Colonic mucosa (tissue), 4 donors: ENCODE results near the gene CUL4A. TPM values are rescaled to one million over a fixed set of nuclear protein-coding genes. Genes with fewer than 3 reads are reported as not detected.

Source experiments
- DNase-seq: peaks from one replicate; pipeline ENCODE4 v3.0.0-alpha.2; 2020
- H3K27ac ChIP-seq: fragments of 200-600 bp; one replicate; pipeline ENCODE4 v1.8.0; 2021
- H3K27me3 ChIP-seq: fragments of 200-600 bp; one replicate; pipeline ENCODE4 v1.8.0; 2021
- H3K36me3 ChIP-seq: fragments of 200-600 bp; one replicate; pipeline ENCODE4 v1.8.0; 2021
- H3K4me1 ChIP-seq: fragments of 200-600 bp; one replicate; pipeline ENCODE4 v1.8.0; 2021; ENCODE audit warnings: mild to moderate bottlenecking
- H3K4me3 ChIP-seq: fragments of 200-600 bp; one replicate; pipeline ENCODE4 v1.8.0; 2021
- H3K9ac ChIP-seq, 2 donors: one replicate each; pipeline ENCODE4 v1.7.0; 2013; ENCODE audit warnings: control low read depth in 2 of 2, low read depth in 2 of 2, low read length in 2 of 2
- H3K9me3 ChIP-seq: fragments of 200-600 bp; one replicate; pipeline ENCODE4 v1.8.0; 2021
- CTCF ChIP-seq: fragments of 200-600 bp; IDR thresholded peaks from one replicate; pipeline ENCODE4 v1.8.0; 2022; ENCODE audit warnings: antibody characterized with exemption, mild to moderate bottlenecking
- intact Hi-C: fragments of 100-400 bp; cut with DNase I; formaldehyde crosslinking; loops from one replicate; pipeline ENCODE4 v1.14.1; 2022
- total RNA-seq, 2 donors: library from RNA; stranded (reverse); fragmentation: NEBNext Ultra II Directional in 1 of 2; extraction: Animal tissue kit (Norgen Biotek cat#: 25700) in 1 of 2; gene quantifications; one replicate each; pipeline ENCODE4 v1.2.1, GENCODE V29; 2021
- donor health status: healthy.
- donor health status: DM: no; HTN: no; CAD: no.
- donor health status: DM: no; HTN: no; CAD: no.

Gene CUL4A
- total RNA-seq, 2 donors from 2014 or later: 54.6 to 62.6 TPM

- no peak for DNase-seq
- Histone ChIP-seq H3K9me3 (no peaks in the 10 kb centered on the region), H3K27ac (no peak overlapping the region), H3K4me1 (no peaks in the 10 kb centered on the region), H3K27me3 (no peaks in the 10 kb centered on the region), H3K4me3 (no peak overlapping the region), H3K9ac (no peak overlapping the region), H3K36me3 (peaks cover 7% of the 10 kb centered on the region)
- intact Hi-C loops: no loop called here
- TF ChIP-seq CTCF: no peak
Observed at GRCh38 chr13:113187883-113188665, 21.3 kb upstream of the CUL4A start.

GRCh38 chr13:113190181-113190580, 19.2 kb upstream of the CUL4A start:
- Histone ChIP-seq H3K9me3 (no peaks in the 10 kb centered on the region), H3K36me3 (peaks cover 6% of the 10 kb centered on the region), H3K27ac (no peak overlapping the region), H3K27me3 (no peaks in the 10 kb centered on the region), H3K9ac (no peak overlapping the region), H3K4me1 (no peaks in the 10 kb centered on the region), H3K4me3 (no peak overlapping the region)
- intact Hi-C loops: no loop called here
- no peak for DNase-seq
- no peak for TF ChIP-seq CTCF

GRCh38 chr13:113192279-113192678, 17.1 kb upstream of the CUL4A start:
- H3K27me3 ChIP-seq: no peaks in the 10 kb centered on the region
- no peak overlapping the region for H3K27ac ChIP-seq
- no peaks in the 10 kb centered on the region for H3K9me3 ChIP-seq
- intact Hi-C loops: no loop called here
- no peaks in the 10 kb centered on the region for H3K4me1 ChIP-seq
- peaks cover 7% of the 10 kb centered on the region for H3K36me3 ChIP-seq
- no peak for DNase-seq
- TF ChIP-seq CTCF: no peak
- H3K4me3 ChIP-seq: no peak overlapping the region
- H3K9ac ChIP-seq: no peak overlapping the region

GRCh38 chr13:113192902-113193301, 16.5 kb upstream of the CUL4A start:
- Histone ChIP-seq H3K9ac (no peak overlapping the region), H3K27ac (no peak overlapping the region), H3K9me3 (no peaks in the 10 kb centered on the region), H3K4me1 (no peaks in the 10 kb centered on the region), H3K4me3 (no peak overlapping the region), H3K27me3 (no peaks in the 10 kb centered on the region), H3K36me3 (peaks cover 13% of the 10 kb centered on the region)
- intact Hi-C loops: no loop called here
- no peak for TF ChIP-seq CTCF
- no peak for DNase-seq

GRCh38 chr13:113195360-113195759, 14.1 kb upstream of the CUL4A start:
- H3K27me3 ChIP-seq: no peaks in the 10 kb centered on the region
- H3K9ac ChIP-seq: no peak overlapping the region
- no peak overlapping the region for H3K4me3 ChIP-seq
- no peak for DNase-seq
- H3K27ac ChIP-seq: no peak overlapping the region
- peaks cover 13% of the 10 kb centered on the region for H3K36me3 ChIP-seq
- no peak for TF ChIP-seq CTCF
- no peaks in the 10 kb centered on the region for H3K9me3 ChIP-seq
- no peaks in the 10 kb centered on the region for H3K4me1 ChIP-seq
- intact Hi-C loops: no loop called here
